BJ (cell line): Measurements from ENCODE around the gene TM6SF1. TPM values are rescaled to one million over a fixed set of nuclear protein-coding genes. Genes with fewer than 3 reads are reported as not detected.

ENCODE experiments used
- CTCF ChIA-PET: fragments of 350-600 bp; formaldehyde crosslinking; extraction: SDS; loops from one replicate; lab custom pipeline; 2021; ENCODE audit warnings: antibody characterized with exemption, inconsistent platforms; lab: Yijun Ruan, JAX
- POLR2A ChIA-PET: fragments of 300-600 bp; sonication (Branson Sonifier 250); formaldehyde crosslinking; extraction: SDS; loops from one replicate; lab custom pipeline; 2021; ENCODE audit warnings: antibody characterized with exemption; lab: Charles Lee
- DNase-seq: peaks from one replicate; pipeline ENCODE4 v3.0.0-alpha.2; 2011; ENCODE audit warnings: low read depth
- H3K27me3 ChIP-seq: 2 replicates; pipeline ENCODE4 v1.6.0; 2011; ENCODE audit warnings: low read length; ENCODE audit not compliant: control insufficient read depth, insufficient read depth
- H3K36me3 ChIP-seq: 2 replicates; pipeline ENCODE4 v1.5.1; 2011; ENCODE audit warnings: low read length; ENCODE audit not compliant: control insufficient read depth, insufficient read depth
- H3K4me3 ChIP-seq: 2 replicates; pipeline ENCODE4 v1.5.1; 2011; ENCODE audit warnings: low read depth, mild to moderate bottlenecking, control low read depth, low read length
- CTCF ChIP-seq: IDR thresholded peaks from 2 replicates; pipeline ENCODE4 v1.5.1; 2011; ENCODE audit warnings: low read depth, mild to moderate bottlenecking, control low read depth, inconsistent platforms, low read length, moderate library complexity; ENCODE audit not compliant: insufficient read depth
- polyA plus RNA-seq: library from polyadenylated mRNA; depleted of rRNA; stranded (reverse); fragments of >200 nt; gene quantifications from 2 replicates; pipeline ENCODE4 v1.2.3, GENCODE V29; 2011

TM6SF1 gene
- polyA plus RNA-seq, 1 experiment, result 3.2 TPM

- Histone ChIP-seq H3K36me3 (no peaks in the 10 kb centered on the region), H3K27me3 (peaks cover 5% of the 10 kb centered on the region), H3K4me3 (no peak overlapping the region)
- no peak for TF ChIP-seq CTCF
- POLR2A ChIA-PET, result no interaction called here
- no peak for DNase-seq
- CTCF ChIA-PET, result no interaction called here
Observed at GRCh38 chr15:83092309-83092976, 15.0 kb upstream of the TM6SF1 start.

DNA sequence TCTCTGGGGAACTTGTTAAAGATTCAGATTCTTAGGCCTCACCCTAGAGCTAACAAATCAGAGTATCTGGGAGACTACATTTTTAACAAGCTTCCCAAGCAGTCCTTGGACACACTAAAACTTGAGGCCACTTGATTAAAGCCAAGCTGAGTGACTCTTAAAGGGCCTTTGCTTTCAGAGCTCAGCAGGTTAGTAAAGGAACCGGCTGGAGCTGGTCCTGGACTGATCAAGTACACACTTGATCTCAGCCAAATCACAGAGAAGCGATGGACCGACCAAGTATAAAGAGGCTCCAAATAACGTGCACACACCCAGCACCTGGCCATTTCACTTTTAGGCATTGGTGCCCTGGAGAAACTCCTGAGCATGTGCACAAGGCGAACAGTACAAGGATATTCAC lies 12.9 kb upstream of the TM6SF1 start:
- Histone ChIP-seq H3K27me3 (peaks cover 7% of the 10 kb centered on the region), H3K36me3 (no peaks in the 10 kb centered on the region), H3K4me3 (no peak overlapping the region)
- no peak for TF ChIP-seq CTCF
- ChIA-PET CTCF (interaction anchor here (0.6 kb wide), 1 partner anchor 26 kb away, joined by 4 read pairs; no protein-coding TSS in a partner anchor), POLR2A (no interaction called here)
- DNase-seq, result no peak

DNA sequence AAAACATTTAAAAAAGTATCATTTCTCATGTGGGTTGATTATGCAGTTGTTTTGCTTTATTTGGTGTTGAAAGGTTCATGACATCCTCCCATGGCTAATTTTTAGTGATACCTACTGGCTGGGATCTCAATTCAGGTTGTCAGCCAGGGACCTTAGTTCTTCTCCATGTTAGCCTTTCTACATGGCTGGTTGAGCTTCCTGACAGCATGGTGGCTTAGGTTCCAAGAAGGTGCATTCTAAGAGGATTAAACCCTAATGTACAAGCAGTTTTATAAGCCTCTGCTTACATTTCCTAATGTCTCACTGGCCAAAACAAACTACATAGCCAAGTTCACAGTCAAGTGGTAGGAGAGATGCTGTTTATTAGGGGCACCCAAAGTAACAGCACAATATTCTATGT lies 9.4 kb upstream of the TM6SF1 start:
- no peak for DNase-seq
- ChIA-PET POLR2A (no interaction called here), CTCF (interaction anchor here (1.0 kb wide), 1 partner anchor 15 kb away, joined by 4 read pairs; no protein-coding TSS in a partner anchor)
- Histone ChIP-seq H3K36me3 (no peaks in the 10 kb centered on the region), H3K27me3 (peaks cover 7% of the 10 kb centered on the region), H3K4me3 (no peak overlapping the region)
- no peak for TF ChIP-seq CTCF

GRCh38 chr15:83099290-83099689 lies 8.2 kb upstream of the TM6SF1 start:
- no peak for DNase-seq
- no peak overlapping the region for H3K4me3 ChIP-seq
- no peaks in the 10 kb centered on the region for H3K36me3 ChIP-seq
- peaks cover 9% of the 10 kb centered on the region for H3K27me3 ChIP-seq
- CTCF ChIA-PET, result no interaction called here
- TF ChIP-seq CTCF, result no peak
- POLR2A ChIA-PET, result no interaction called here

DNA sequence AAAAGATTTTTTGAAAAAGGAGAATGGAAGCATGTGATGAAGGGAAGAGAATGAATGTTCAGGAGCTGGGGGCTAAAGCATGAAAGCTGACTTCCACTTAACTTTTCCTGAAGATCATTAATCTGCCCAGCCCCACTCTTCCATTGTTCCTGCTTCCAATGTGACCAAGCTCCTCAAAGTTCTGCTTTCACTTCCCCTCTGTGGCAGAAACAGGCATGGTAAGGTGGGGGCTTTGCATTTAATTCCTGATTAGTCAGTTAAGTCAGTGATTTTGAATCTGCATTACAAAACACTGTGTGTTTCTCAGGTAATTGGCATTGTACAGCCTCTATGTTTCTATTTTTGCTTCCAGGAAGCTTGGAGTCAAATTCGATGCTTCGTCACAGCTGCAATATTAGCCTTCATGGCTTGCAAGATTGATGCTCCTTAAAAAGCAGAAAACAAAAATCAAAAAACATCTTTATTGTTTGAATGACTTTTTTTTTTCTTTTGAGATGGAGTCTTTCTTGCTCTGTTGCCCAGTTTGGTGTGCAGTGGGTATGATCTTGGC lies 7.3 kb upstream of the TM6SF1 start:
- peaks cover 9% of the 10 kb centered on the region for H3K27me3 ChIP-seq
- CTCF ChIA-PET, result interaction anchor here (0.6 kb wide), 2 partner anchors 30 to 185 kb away, joined by 3 to 4 read pairs; no protein-coding TSS in a partner anchor
- H3K4me3 ChIP-seq, result no peak overlapping the region
- DNase-seq, result no peak
- H3K36me3 ChIP-seq, result no peaks in the 10 kb centered on the region
- POLR2A ChIA-PET, result no interaction called here
- no peak for TF ChIP-seq CTCF
